MM.1S (cell line): ENCODE data around the gene FNDC11.

Experiments used
- DNase-seq: peaks from one replicate; pipeline ENCODE4 v3.0.0-alpha.2; 2015
- H2AFZ ChIP-seq: fragments of 300-600 bp; sonication (generic); 2 replicates; pipeline ENCODE4 v1.6.0; 2016; ENCODE audit warnings: antibody characterized with exemption, low read length
- H3F3A ChIP-seq: fragments of 300-600 bp; sonication (generic); 2 replicates; pipeline ENCODE4 v1.6.1; 2016; ENCODE audit warnings: mild to moderate bottlenecking, antibody characterized with exemption, low read length, moderate library complexity, mixed read lengths; ENCODE audit not compliant: insufficient read depth
- H3K27ac ChIP-seq: fragments of 300-600 bp; sonication (generic); 2 replicates; pipeline ENCODE4 v1.5.1; 2016; ENCODE audit warnings: mild to moderate bottlenecking, low read length
- H3K27me3 ChIP-seq: fragments of 300-600 bp; sonication (generic); replicated peaks from 2 replicates; pipeline ENCODE4 v1.6.0; 2016; ENCODE audit warnings: low read length; ENCODE audit not compliant: insufficient read depth
- H3K36me3 ChIP-seq: fragments of 300-600 bp; sonication (generic); replicated peaks from 2 replicates; pipeline ENCODE4 v1.6.1; 2016; ENCODE audit warnings: mild to moderate bottlenecking, low read length, mixed read lengths; ENCODE audit not compliant: insufficient read depth
- H3K4me1 ChIP-seq: fragments of 300-600 bp; sonication (generic); 2 replicates; pipeline ENCODE4 v1.6.1; 2016; ENCODE audit warnings: low read length, mixed read lengths
- H3K4me2 ChIP-seq: fragments of 300-600 bp; sonication (generic); 2 replicates; pipeline ENCODE4 v1.6.0; 2016; ENCODE audit warnings: low read depth, low read length
- H3K4me3 ChIP-seq: fragments of 300-600 bp; sonication (generic); 2 replicates; pipeline ENCODE4 v1.5.1; 2016; ENCODE audit warnings: low read length, mixed read lengths
- H3K79me2 ChIP-seq: fragments of 300-600 bp; sonication (generic); 2 replicates; pipeline ENCODE4 v1.6.1; 2016; ENCODE audit warnings: mixed run types, low read length, mixed read lengths
- H3K9ac ChIP-seq: fragments of 300-600 bp; sonication (generic); 2 replicates; pipeline ENCODE4 v1.6.1; 2016; ENCODE audit warnings: low read length, mixed read lengths
- H3K9me2 ChIP-seq: fragments of 300-600 bp; sonication (generic); replicated peaks from 2 replicates; pipeline ENCODE4 v1.6.1; 2016; ENCODE audit warnings: mild to moderate bottlenecking, low read length, mixed read lengths; ENCODE audit not compliant: insufficient read depth
- H3K9me3 ChIP-seq: fragments of 300-600 bp; sonication (generic); replicated peaks from 2 replicates; pipeline ENCODE4 v1.6.1; 2016; ENCODE audit warnings: mild to moderate bottlenecking, low read length, mixed read lengths; ENCODE audit not compliant: insufficient read depth
- H4K20me1 ChIP-seq: fragments of 300-600 bp; sonication (generic); 2 replicates; pipeline ENCODE4 v1.6.1; 2016; ENCODE audit warnings: mild to moderate bottlenecking, low read length, moderate library complexity, mixed read lengths; ENCODE audit not compliant: insufficient read depth
- EZH2 ChIP-seq: fragments of 300-600 bp; sonication (generic); optimal IDR thresholded peaks from 2 replicates; pipeline ENCODE3; 2017; ENCODE audit warnings: low read depth, mild to moderate bottlenecking, antibody characterized with exemption, low read length, mixed read lengths
- EZH2phosphoT487 ChIP-seq: fragments of 300-600 bp; sonication (generic); IDR thresholded peaks from 2 replicates; pipeline ENCODE4 v1.6.1; 2018; ENCODE audit warnings: antibody characterized with exemption, low read length
- TF ChIP-seq, protein P1 (sequence below): fragments of 300-600 bp; sonication (generic); IDR thresholded peaks from 2 replicates; pipeline ENCODE4 v1.5.1; 2016; ENCODE audit warnings: antibody characterized with exemption, low read length, mixed read lengths

Gene FNDC11

GRCh38 chr20:63542696-63543095 lies 11.3 kb upstream of the FNDC11 start:
- no peaks in the 10 kb centered on the region for H3K4me1 ChIP-seq
- no peaks in the 10 kb centered on the region for H3K36me3 ChIP-seq
- TF ChIP-seq EZH2phosphoT487, result no peak
- no peak for TF ChIP-seq EZH2
- TF ChIP-seq, protein P1, sequence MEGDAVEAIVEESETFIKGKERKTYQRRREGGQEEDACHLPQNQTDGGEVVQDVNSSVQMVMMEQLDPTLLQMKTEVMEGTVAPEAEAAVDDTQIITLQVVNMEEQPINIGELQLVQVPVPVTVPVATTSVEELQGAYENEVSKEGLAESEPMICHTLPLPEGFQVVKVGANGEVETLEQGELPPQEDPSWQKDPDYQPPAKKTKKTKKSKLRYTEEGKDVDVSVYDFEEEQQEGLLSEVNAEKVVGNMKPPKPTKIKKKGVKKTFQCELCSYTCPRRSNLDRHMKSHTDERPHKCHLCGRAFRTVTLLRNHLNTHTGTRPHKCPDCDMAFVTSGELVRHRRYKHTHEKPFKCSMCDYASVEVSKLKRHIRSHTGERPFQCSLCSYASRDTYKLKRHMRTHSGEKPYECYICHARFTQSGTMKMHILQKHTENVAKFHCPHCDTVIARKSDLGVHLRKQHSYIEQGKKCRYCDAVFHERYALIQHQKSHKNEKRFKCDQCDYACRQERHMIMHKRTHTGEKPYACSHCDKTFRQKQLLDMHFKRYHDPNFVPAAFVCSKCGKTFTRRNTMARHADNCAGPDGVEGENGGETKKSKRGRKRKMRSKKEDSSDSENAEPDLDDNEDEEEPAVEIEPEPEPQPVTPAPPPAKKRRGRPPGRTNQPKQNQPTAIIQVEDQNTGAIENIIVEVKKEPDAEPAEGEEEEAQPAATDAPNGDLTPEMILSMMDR, result no peak
- H3K9me3 ChIP-seq, result no peaks in the 10 kb centered on the region
- H2AFZ ChIP-seq, result no peak overlapping the region
- no peaks in the 10 kb centered on the region for H3K79me2 ChIP-seq
- H3F3A ChIP-seq, result no peaks in the 10 kb centered on the region
- H3K4me2 ChIP-seq, result no peak overlapping the region
- H3K27ac ChIP-seq, result no peak overlapping the region
- DNase-seq, result no peak
- H3K9me2 ChIP-seq, result no peaks in the 10 kb centered on the region
- H3K4me3 ChIP-seq, result no peak overlapping the region
- H3K27me3 ChIP-seq, result peaks cover 90% of the 10 kb centered on the region
- no peaks in the 10 kb centered on the region; the same call in 1 of the 2 replicates for H4K20me1 ChIP-seq
- H3K9ac ChIP-seq, result no peak overlapping the region

DNA sequence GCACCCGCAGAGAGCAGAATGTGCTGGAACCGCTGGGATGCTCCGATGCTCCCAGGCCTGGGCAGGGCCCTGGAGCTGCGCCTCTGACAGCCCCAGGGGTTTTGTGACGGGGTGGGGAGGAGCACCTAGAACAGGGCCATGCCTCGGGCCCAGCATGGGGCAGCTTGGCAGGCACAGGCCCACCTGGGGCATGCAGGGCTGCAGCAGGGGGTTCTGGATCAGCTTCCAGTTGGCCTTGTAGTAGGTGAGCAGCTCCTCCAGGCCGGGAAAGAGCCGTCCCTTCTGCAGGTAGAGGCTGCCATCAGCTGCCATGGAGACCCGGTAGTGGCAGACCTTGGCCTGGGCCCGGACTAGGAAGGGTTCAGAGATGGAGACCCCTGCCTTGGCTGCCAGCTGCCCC lies 10.8 kb upstream of the FNDC11 start:
- H3K27me3 ChIP-seq, result peaks cover 94% of the 10 kb centered on the region
- H3K4me2 ChIP-seq, result no peak overlapping the region
- TF ChIP-seq, protein P1, result no peak
- TF ChIP-seq EZH2 (no peak), EZH2phosphoT487 (no peak)
- no peaks in the 10 kb centered on the region for H3K9me2 ChIP-seq
- no peaks in the 10 kb centered on the region for H3F3A ChIP-seq
- H3K9me3 ChIP-seq, result no peaks in the 10 kb centered on the region
- H3K79me2 ChIP-seq, result no peaks in the 10 kb centered on the region
- no peak overlapping the region for H2AFZ ChIP-seq
- no peak overlapping the region for H3K27ac ChIP-seq
- H3K4me1 ChIP-seq, result no peaks in the 10 kb centered on the region
- no peaks in the 10 kb centered on the region for H3K36me3 ChIP-seq
- no peak for DNase-seq
- no peak overlapping the region for H3K4me3 ChIP-seq
- H3K9ac ChIP-seq, result no peak overlapping the region
- H4K20me1 ChIP-seq, result no peaks in the 10 kb centered on the region; the same call in 1 of the 2 replicates

DNA sequence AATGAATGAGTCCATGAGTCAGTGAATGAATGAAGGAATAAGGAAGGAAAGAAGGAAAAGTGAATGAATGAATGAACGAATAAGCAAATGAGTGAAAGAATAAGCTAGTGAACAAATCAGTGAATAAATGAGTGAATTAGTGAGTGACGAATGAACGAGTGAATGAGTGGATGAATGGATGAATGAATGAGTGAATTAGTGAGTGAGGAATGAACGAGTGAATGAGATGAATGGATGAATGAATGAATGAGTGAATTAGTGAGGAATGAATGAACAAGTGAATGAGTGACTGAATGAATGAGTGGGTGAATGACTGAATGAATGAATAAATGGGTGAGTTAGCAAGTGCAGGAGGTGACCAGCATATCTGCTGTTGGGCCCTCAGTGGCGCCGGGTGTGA lies 10.2 kb upstream of the FNDC11 start:
- TF ChIP-seq, protein P1, result no peak
- TF ChIP-seq EZH2phosphoT487 (no peak), EZH2 (no peak)
- Histone ChIP-seq H3K36me3 (no peaks in the 10 kb centered on the region), H3K9me2 (no peaks in the 10 kb centered on the region), H3K4me3 (no peak overlapping the region), H2AFZ (no peak overlapping the region), H3K4me1 (no peaks in the 10 kb centered on the region), H3K79me2 (no peaks in the 10 kb centered on the region), H3K9me3 (no peaks in the 10 kb centered on the region), H3K4me2 (no peak overlapping the region), H3K9ac (no peak overlapping the region), H3K27ac (no peak overlapping the region), H4K20me1 (no peaks in the 10 kb centered on the region; the same call in 1 of the 2 replicates), H3K27me3 (peaks cover 99% of the 10 kb centered on the region), H3F3A (no peaks in the 10 kb centered on the region)
- DNase-seq, result no peak
